Measurements from ENCODE around the gene PIP5K1C.

DNA sequence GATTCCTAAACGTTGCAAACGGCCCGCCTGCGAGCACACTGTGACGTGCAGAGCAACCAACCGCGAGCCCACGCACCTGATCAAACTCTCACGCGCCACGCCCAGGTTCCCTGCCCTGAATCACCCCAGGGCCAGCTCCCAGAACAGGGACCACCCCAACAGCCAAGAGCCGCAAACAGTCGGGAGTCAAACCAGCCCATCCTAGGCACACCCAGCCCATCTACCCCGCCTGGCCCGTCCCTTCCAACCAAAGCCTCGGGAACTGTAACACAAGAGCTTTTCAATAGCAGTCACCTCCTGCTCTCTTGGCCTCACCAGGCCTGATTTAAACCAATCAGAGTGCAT, 8.9 kb downstream of the PIP5K1C start:
- TF ChIP-seq EZH2 (IDR thresholded peaks at IDR 0.05; ENCODE audit: borderline replicate concordance, insufficient read depth, low read length, poor library complexity, severe bottlenecking) (no peak), EP300 (conservative IDR thresholded peaks at IDR 0.05; ENCODE audit: poor library complexity, severe bottlenecking) (no peak), POLR2AphosphoS5 (IDR thresholded peaks at IDR 0.05) (no peak), MXI1 (conservative IDR thresholded peaks at IDR 0.05; ENCODE audit: poor library complexity, severe bottlenecking) (no peak)
- TF ChIP-seq, protein P1, sequence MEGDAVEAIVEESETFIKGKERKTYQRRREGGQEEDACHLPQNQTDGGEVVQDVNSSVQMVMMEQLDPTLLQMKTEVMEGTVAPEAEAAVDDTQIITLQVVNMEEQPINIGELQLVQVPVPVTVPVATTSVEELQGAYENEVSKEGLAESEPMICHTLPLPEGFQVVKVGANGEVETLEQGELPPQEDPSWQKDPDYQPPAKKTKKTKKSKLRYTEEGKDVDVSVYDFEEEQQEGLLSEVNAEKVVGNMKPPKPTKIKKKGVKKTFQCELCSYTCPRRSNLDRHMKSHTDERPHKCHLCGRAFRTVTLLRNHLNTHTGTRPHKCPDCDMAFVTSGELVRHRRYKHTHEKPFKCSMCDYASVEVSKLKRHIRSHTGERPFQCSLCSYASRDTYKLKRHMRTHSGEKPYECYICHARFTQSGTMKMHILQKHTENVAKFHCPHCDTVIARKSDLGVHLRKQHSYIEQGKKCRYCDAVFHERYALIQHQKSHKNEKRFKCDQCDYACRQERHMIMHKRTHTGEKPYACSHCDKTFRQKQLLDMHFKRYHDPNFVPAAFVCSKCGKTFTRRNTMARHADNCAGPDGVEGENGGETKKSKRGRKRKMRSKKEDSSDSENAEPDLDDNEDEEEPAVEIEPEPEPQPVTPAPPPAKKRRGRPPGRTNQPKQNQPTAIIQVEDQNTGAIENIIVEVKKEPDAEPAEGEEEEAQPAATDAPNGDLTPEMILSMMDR (IDR thresholded peaks at IDR 0.05; ENCODE audit: poor library complexity, severe bottlenecking), result no peak
